Left lung (tissue), 10 donors: Measurements from ENCODE around the gene NARS2. TPM values are rescaled to one million over a fixed set of nuclear protein-coding genes. Genes with fewer than 3 reads are reported as not detected.
A peak's percentile ranks its signal among the peaks of the same experiment; 100 is the strongest.

Experiments used
- ATAC-seq: fragments of 200-7000 bp; cut with Tn5 transposase; one replicate; pipeline ENCODE4 v1.9.1; 2020; ENCODE audit warnings: moderate library complexity
- DNase-seq, 4 donors: peaks; one replicate each; pipeline ENCODE4 v3.0.0-alpha.2; 2013 to 2020
- H3K27ac ChIP-seq, 2 donors: fragments of 200-600 bp; sonication (generic) in 1 of 2; one replicate each; pipeline versions ENCODE4 v1.5.0 to v1.8.0; 2020 to 2021
- H3K27me3 ChIP-seq, 2 donors: fragments of 200-600 bp; sonication (generic) in 1 of 2; one replicate each; pipeline versions ENCODE4 v1.5.0 to v1.8.0; 2020 to 2021
- H3K36me3 ChIP-seq, 2 donors: fragments of 200-600 bp; sonication (generic) in 1 of 2; one replicate each; pipeline versions ENCODE4 v1.5.0 to v1.8.0; 2020 to 2021
- H3K4me1 ChIP-seq, 2 donors: fragments of 200-600 bp; one replicate each; pipeline ENCODE4 v1.8.0; 2021
- H3K4me3 ChIP-seq, 2 donors: fragments of 200-600 bp; sonication (generic) in 1 of 2; one replicate each; pipeline versions ENCODE4 v1.5.0 to v1.8.0; 2020 to 2021; ENCODE audit warnings: mild to moderate bottlenecking in 1 of 2
- H3K9me3 ChIP-seq, 2 donors: fragments of 200-600 bp; sonication (generic) in 1 of 2; one replicate each; pipeline versions ENCODE4 v1.5.0 to v1.8.0; 2020 to 2021
- intact Hi-C, 2 donors: fragments of 100-400 bp; cut with DNase I; formaldehyde crosslinking; loops; one replicate each; pipeline versions ENCODE4 v1.11.2 to v1.14.2; 2022
- polyA plus RNA-seq, 6 donors: library from polyadenylated mRNA; unstranded; fragments of 120-200 nt; gene quantifications; one replicate each; pipeline ENCODE4 v1.2.1, GENCODE V29; 2013; ENCODE audit not compliant: insufficient read length in 6 of 6
- total RNA-seq, 2 donors: library from RNA; stranded (reverse); fragmentation: NEBNext Ultra II Directional; extraction: Animal tissue kit (Norgen Biotek cat#: 25700); gene quantifications; one replicate each; pipeline ENCODE4 v1.2.1, GENCODE V29; 2021
- TF ChIP-seq, protein P1 (sequence below), 2 donors: fragments of 200-600 bp; sonication (generic) in 1 of 2; IDR thresholded peaks; one replicate each; pipeline versions ENCODE4 v1.5.0 to v1.8.0; 2021; ENCODE audit warnings: antibody characterized with exemption in 2 of 2
- donor health status: DM: no; HTN: yes; CAD: no.
- donor health status: DM: no; HTN: no; CAD: no.

NARS2 gene
- total and polyA plus RNA-seq, 8 donors = 14.9 to 35.5 (median 28.4) TPM

DNA sequence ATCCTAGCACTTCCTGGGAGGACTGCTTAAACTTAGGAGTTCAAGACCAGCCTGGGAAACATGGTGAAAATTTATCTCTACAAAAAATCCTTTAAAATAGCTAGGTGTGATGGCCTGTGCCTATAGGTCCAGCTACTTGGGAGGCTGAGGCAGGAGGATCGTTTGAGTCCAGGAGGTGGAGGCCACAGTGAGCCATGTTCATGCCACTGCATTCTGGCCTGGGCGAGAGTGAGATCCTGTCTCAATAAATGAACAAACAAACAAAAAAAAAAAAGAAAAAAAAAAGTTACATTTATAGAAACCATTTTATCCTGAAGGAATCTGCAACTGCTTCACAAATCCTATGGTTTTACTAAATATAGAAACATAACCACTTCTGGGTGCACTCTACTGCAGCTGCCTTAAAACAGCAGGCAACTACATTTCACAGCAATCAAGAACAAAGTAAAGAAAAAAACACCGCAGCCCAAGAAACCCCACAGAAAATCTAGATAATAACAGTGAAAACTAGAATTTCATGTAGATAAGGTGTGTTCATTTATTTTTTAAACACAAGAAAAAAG lies 81.2 kb downstream of the NARS2 start:
- H3K9me3 ChIP-seq = no peaks in the 10 kb centered on the region
- intact Hi-C loops = no loop called here
- peak overlapping the region in 1 of 2 donors; percentile 71 for H3K27ac ChIP-seq
- no peaks in the 10 kb centered on the region for H3K36me3 ChIP-seq
- DNase-seq (no peak), ATAC-seq (peak; percentile 63)
- H3K4me1 ChIP-seq = peaks cover 0 to 4% of the 10 kb centered on the region in 2 donors
- no peak overlapping the region for H3K4me3 ChIP-seq
- no peaks in the 10 kb centered on the region for H3K27me3 ChIP-seq
- TF ChIP-seq, protein P1, sequence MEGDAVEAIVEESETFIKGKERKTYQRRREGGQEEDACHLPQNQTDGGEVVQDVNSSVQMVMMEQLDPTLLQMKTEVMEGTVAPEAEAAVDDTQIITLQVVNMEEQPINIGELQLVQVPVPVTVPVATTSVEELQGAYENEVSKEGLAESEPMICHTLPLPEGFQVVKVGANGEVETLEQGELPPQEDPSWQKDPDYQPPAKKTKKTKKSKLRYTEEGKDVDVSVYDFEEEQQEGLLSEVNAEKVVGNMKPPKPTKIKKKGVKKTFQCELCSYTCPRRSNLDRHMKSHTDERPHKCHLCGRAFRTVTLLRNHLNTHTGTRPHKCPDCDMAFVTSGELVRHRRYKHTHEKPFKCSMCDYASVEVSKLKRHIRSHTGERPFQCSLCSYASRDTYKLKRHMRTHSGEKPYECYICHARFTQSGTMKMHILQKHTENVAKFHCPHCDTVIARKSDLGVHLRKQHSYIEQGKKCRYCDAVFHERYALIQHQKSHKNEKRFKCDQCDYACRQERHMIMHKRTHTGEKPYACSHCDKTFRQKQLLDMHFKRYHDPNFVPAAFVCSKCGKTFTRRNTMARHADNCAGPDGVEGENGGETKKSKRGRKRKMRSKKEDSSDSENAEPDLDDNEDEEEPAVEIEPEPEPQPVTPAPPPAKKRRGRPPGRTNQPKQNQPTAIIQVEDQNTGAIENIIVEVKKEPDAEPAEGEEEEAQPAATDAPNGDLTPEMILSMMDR (IDR thresholded peaks at IDR 0.05) = no peak

DNA sequence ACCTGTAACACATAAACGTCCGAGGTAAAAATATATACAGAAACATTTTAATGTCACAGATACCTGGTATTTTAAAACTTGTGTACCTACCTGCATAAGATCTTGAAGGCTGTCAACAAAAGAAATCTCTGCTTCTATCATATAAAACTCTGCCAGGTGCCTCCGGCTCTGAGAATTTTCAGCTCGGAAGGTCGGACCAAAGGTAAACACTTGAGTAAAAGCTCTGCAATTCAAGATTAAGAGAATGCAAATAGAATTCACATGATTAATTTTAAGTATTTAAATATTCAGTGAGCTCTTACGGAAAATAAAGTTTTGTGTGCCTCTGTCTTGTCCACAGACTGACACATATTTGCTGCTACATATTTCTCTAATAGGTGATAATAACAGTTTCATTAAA lies 81.7 kb downstream of the NARS2 start:
- Histone ChIP-seq H3K9me3 (no peaks in the 10 kb centered on the region), H3K4me3 (no peak overlapping the region), H3K4me1 (peaks cover 0 to 4% of the 10 kb centered on the region in 2 donors), H3K36me3 (no peaks in the 10 kb centered on the region), H3K27ac (peak overlapping the region in 1 of 2 donors; percentile 71), H3K27me3 (no peaks in the 10 kb centered on the region)
- ATAC-seq (peak; percentile 78), DNase-seq (peak in 1 of 4 donors; percentile 25)
- intact Hi-C loops = no loop called here
- TF ChIP-seq, protein P1 (IDR thresholded peaks at IDR 0.05) = no peak

DNA sequence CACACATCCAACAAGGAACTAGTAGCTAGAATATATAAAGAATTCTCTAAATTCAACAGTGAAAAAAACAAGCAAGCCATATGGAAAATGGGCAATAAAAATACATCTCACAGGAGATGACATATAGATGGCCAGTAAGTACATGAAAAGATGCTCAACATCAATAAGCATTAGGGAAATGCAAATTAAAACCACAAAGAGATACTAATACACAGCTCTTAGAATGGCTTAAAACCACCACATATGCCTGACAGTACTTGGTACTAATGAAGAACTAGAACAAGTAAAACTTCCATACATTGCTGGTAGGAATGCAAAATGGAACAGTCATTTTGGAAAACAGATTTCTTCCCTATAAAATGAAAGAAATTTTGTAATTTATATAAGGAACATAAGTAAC lies 85.5 kb downstream of the NARS2 start:
- TF ChIP-seq, protein P1 (IDR thresholded peaks at IDR 0.05) = no peak
- H3K4me3 ChIP-seq = no peak overlapping the region
- H3K4me1 ChIP-seq = no peaks in the 10 kb centered on the region
- no peak for DNase-seq
- no peaks in the 10 kb centered on the region for H3K36me3 ChIP-seq
- ATAC-seq = no peak
- H3K9me3 ChIP-seq = no peaks in the 10 kb centered on the region
- H3K27me3 ChIP-seq = no peaks in the 10 kb centered on the region
- intact Hi-C loops = no loop called here
- H3K27ac ChIP-seq = no peak overlapping the region

DNA sequence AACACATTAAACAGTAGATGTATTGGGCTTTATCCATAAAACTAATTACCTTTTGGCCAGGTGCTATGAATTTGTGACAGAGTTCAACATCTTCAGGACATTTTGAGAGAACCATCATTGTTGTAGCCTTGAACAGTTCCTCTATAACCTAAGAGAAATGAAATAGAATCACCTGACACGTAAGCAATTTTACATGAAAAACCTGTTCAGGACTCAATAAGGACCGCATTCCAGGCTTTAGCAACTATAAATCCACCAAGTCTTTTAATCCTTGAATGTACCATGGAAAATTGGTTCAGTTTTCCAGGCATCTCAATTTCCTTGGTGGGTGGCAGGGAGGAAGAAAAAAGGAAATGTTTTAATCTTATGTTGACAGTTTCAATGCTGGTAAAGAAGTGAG lies 96.1 kb downstream of the NARS2 start:
- DNase-seq = no peak
- no peak for ATAC-seq
- Histone ChIP-seq H3K4me3 (no peak overlapping the region), H3K9me3 (no peaks in the 10 kb centered on the region), H3K27me3 (no peaks in the 10 kb centered on the region), H3K4me1 (no peaks in the 10 kb centered on the region), H3K27ac (no peak overlapping the region), H3K36me3 (no peaks in the 10 kb centered on the region)
- TF ChIP-seq, protein P1 (IDR thresholded peaks at IDR 0.05) = no peak
- intact Hi-C loops = no loop called here

DNA sequence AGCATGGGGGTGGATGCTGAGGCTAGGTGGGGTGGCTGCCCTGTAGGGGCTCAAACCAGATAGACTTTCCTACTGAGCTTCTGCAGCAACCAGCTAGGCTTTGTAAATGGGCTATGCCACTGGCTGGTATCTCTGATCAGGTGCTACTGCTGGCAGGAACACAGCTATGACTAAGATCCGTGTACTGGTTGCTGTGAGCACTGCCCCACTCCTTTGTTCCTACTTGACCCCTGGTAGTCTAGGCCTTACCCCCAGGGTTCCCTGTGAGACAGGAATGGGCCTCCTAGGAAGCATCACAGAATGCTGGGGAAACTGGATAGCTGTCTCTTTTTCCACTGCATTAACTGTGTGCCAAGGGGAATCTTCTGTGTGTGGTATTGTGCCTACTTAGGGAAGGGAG lies 98.6 kb downstream of the NARS2 start:
- Histone ChIP-seq H3K27ac (no peak overlapping the region), H3K9me3 (no peaks in the 10 kb centered on the region), H3K27me3 (no peaks in the 10 kb centered on the region), H3K4me3 (no peak overlapping the region), H3K4me1 (no peaks in the 10 kb centered on the region), H3K36me3 (no peaks in the 10 kb centered on the region)
- DNase-seq (no peak), ATAC-seq (no peak)
- intact Hi-C loops = no loop called here
- TF ChIP-seq, protein P1 (IDR thresholded peaks at IDR 0.05) = no peak
